DMS79 treated with DMSO at 0.1 percent for 48 hours (cell line): ENCODE measurements around the gene CPED1.
"Not testable (repeated sequence)": the region's sequence is repeated elsewhere in the genome, so short reads cannot be mapped to it uniquely, and the experiment has no call there.

Source experiments
- DNase-seq: peaks from one replicate; lab custom pipeline; 2025; lab: John Stamatoyannopoulos, UW

Gene CPED1

DNA sequence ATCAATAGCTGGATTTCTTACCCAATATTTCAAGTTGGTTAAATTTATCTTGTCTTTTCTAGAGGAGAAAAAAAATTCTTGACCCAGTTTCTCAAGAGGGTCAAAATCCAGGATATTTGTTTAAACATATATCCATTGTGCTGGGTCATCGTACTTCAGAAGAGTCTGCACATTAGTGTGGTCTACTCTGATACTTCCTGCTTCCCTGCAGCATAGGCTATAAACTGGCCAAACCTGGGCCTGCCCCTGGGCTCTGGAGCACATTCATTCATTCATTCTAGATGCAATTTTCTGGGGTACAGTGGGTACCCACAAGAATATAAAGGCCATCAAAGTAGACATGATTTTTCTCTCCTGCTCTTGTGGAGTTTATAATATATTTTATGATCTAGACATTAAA, 198.2 kb downstream of the CPED1 start:
- no peak for DNase-seq

DNA sequence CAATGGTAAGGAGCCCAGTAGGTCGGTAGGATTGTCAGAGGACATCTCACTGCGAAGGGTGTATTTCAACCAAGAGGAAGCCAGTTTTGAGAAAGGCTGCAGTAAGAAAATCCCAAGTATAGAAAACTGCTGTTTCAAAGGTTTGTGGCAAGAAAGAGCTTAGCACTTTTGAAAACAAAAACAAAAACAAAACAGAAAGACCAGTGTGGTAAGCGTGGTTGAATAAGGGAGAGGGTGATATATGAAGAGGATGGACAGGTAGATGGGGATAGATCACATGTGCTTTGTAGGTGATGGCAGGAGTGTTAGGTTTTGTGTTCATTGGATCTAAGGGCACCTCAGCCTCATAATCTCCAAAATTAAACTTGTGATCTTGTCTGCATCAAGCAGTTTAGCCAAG, 198.7 kb downstream of the CPED1 start:
- no peak for DNase-seq

DNA sequence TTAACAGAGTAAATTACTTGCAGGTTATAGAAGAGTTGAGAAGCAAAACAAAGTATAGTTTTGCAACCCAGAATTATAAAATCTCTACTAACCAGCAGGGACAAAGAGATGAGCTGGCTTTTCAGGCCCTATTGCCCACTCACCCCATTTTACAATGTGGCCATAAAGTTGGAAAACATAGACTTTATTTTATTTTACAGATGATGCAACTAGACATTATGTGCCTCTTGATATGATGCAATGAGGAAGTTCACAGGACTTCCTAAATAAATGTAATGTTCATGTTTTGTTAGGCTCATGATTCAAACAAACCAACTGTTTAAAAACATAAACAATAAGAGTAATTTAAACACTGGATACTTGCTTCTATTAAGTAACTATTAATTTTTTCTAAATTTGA, 199.2 kb downstream of the CPED1 start:
- no peak for DNase-seq

DNA sequence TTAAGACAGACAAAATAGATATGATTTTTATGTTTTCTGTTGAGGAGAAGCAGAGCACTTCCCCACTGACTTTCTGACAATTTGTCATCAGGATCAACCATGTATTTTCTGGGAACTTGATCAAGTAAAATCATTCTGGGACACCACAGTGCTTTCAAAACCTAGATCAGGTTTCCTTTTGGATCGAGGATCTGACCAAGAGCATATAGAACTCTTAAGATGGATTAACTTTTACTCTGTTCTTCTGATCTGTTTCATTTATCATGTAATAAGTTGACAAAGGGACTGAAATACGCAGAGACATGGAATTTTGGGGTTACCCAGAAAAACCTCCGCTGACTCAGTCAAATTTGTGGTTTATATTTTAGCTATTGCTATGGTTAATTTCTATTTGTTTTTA, 204.3 kb downstream of the CPED1 start:
- DNase-seq = no peak

DNA sequence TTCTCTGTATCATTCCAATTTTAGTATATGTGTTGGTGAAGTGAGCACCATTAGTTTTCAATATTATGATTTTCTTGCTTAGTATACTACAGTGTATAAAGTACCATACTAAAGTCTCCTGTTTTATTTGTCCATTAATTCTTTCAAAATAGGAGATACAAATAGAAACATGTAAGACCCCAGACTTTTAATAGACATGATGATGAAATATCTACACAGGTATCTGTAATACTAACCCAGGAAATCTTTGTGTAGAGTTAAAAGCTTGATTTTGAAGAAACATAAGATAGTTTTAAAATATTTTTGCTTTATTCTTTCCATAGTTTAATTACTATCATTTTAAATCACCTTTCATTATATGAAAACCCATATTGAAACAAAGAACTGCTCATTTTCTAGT, 206.5 kb downstream of the CPED1 start:
- no peak for DNase-seq

DNA sequence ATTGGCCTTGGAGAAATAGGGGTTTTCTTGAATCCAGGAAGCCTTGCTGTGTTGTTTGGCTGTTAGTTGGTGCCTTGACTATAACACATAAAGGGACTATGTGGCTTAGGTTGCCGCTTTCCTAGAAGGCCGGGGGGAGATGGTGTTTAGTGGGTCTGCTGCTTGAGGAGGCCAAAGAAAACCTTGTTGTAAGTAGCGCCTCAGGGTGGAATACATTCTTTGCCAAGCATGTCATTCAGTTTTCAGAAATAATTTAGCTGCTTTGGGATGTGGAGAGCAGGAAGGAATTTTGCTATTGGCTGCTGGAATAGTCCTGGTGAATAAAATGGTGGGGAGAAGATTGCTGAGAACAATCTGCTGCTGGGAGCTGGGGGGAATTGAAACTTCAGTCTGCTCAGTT, 207.4 kb downstream of the CPED1 start:
- DNase-seq = no peak

DNA sequence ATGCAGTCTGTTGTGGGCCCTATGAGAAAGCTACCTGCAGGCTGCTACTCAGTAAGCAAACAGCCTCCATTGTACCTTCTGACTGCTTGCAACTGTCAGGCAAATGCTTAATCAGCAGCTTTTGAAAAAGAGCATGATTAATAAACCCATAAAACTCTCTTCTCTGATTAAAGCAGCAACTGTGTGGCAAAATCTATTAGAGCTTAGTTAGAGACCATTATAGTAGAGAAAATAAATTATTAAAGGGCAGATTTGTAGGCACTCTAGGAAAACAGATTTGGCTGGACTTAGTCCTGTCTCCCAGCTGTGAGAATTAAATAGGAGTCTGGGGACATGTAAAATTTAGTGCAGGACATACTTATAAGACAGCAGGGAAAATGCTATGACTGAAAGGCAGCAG, 207.8 kb downstream of the CPED1 start:
- no peak for DNase-seq

DNA sequence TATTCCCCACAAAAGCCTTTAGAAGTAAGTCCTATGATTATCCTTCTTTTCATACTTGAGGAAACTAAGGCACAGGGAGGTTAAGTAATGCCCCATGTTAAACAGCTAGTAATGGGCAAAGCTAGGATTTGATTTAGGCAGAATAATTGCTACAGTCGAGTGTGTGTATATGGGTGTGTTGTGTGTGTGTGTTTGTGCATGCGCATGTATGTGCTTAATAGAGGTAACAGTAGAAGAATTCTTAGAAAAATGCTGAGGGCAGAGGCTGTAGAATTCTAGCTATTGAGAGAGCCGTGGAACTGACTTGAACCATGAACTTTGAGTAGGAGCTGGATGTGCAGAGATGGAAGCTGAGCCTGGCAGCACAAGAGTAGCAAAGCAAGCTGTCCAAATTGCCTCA, 208.9 kb downstream of the CPED1 start:
- DNase-seq = no peak

DNA sequence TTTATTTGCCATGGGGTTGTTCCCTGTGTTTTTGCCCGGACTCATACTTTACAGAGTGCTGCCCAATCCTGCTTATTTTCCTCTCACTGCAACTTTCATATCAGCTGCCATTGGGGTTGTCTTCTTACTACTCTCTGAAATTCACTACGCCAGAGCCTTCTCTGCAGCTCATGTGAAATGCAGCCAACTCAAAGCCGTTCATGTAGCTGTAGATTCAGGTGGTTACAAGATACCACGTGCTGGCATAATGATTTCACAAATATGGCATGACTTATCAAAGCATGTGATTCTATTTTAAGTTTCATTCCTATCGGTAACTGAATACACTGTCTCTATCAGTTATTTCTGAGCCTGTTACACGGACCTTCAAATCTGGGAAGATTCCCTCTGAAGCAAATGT, 210.0 kb downstream of the CPED1 start:
- DNase-seq = no peak

DNA sequence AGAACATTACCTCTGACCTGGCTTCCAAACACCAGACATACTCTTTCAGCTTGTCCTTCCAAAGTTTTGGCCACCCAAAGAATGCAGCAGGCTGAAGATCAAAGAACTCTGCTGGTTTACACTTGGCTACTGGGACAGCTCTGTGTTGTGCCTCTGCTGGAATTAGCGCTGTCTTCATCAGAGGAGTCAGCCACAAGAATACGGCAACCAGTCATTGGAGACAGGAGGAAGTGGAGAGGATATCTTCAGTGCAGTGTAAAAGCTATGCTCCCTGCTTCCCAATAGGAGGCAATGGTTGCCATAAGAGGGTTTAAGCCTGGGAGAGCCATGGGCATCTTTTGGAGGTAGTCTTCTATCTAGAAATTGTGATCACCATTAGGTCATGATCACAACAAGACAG, 213.6 kb downstream of the CPED1 start:
- no peak for DNase-seq

DNA sequence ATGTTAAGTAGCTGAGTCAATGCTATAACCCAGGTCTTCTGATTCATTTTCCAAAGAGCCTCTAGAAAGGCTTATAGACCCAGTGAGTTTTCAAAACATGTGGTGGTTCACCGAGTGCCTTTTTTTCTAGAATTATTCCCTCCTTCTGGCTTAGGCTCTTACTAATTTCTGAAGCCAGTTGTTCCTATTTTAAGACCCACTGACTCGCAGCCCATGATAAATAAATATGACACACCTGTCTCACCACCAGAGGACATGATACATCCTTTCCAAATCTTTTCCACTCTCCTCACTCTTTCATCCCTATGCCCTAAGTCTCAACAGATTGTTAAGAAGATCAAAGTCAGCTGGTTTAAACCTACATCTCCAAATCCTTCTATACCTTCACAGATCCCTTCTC, 214.3 kb downstream of the CPED1 start:
- no peak for DNase-seq

DNA sequence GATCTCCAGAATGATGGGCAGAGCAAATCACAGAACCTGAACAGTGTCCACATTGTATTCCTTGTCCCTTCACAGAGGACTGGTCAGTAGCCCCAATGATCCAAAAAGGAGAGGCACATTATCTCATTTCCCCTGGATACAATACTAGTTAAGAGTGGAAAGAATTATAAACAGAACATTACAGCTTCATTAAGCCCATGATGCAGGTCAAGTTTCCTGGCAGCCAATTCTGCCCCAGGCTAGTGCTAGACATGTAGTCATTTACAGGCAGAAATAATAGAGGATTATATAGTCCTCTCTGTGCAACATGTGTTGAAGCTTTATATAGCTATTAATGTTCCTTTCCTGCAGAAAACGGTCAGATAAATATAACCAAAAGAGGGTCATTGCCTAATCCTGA, 216.0 kb downstream of the CPED1 start:
- no peak for DNase-seq

DNA sequence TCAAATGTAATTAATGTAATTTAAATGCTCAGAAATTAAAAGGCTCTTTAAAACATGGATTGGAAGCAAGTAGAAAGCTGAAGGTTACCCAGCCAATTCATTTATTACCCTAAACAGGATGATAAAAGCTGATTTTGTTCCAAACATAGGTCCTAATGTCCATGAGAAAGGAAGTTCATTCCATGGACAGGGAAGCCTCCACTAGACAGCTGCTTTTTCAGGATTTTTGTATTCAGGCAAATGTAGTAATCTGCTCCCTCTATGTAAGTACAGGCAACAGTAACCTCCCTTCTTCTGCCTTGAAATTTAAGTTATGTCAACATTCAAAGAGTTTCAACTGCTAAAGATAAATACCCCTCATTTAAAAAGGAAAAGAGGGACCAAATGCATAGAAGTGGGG, 217.3 kb downstream of the CPED1 start:
- DNase-seq = no peak

DNA sequence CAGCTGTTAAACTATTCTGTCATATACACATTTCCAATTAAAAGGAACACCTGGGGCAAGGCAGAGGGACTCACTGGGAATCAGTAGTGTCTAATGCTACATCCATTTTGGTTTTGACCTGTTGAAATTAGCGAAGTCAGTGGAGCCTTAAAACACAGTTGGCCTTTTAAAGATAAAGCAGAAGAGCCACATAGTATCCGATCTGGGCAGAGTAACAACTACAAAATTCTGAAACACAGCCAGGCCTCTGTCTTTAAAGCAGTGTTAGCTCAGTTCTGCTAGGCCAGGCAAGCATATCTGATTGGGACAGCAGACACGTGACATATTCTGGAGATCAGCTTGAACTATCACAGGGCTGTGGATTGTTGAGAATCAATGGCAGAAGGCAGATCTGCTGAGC, 222.7 kb downstream of the CPED1 start:
- no peak for DNase-seq

DNA sequence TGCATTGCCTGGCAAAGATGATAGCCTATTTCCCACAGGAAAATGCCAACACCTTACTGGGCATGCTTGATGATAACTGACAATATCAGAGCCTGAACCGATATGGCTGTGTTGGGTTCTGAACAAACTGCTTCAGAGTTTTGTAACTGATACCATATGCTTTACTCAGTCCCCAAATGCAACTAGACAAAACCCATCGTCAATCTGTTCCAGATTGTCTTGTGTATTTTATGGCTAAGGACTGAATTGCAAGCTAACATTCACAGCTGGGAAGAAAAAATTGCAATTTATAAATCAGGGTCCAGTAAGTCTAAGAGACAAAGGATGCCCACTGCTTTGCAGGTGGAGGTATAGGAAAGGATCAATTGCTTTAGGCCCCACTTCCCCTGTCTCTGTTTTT, 223.5 kb downstream of the CPED1 start:
- no peak for DNase-seq

DNA sequence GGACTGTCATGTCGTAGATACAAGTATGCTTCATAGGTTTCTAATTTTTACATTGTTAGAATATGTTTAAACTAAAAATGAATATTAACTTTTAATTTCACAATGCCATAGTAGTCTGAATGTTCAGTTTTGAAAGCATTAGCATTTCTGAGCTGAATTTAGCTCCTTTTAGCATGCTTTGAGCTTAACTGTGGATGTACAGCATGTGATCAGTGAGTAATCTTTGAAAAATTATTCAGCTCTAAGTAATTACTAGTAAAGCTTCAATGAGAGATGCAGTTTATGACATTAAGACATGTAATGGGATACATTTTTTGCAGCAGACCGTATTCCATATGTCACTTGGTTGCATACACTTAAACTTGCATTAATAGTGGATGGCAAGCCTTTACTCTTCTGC, 226.1 kb downstream of the CPED1 start:
- no peak for DNase-seq

DNA sequence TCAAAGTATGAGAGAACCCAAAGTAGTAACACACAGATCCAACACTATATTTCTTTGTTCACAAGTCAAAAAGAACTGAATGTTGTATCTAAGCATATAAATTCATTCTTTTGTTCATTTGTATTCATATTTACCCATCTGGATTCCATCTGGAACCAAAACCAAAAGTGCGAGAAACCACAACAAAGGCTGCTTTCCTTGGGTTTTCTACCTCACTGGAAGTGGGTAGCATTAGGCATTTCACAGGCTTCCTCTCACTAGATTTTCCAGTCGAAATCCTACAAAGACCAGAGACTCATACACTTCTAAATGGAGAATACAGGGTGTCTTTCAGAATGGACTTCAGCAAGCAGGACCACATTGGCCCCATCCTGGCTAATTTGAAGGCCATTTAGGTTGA, 230.5 kb downstream of the CPED1 start:
- no peak for DNase-seq

DNA sequence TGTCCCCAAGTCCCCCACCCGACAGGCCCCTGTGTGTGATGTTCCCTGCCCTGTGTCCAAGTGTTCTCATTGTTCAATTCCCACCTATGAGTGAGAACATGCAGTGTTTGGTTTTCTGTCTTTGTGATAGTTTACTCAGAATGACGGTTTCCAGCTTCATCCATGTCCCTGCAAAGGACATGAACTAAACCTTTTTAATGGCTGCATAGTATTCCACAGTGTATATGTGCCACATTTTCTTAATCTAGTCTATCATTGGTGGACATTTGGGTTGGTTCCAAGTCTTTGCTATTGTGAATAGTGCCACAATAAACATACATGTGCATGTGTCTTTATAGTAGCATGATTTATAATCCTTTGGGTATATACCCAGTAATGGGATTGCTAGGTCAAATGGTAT, 232.6 kb downstream of the CPED1 start:
- not testable (repeated sequence) for DNase-seq

DNA sequence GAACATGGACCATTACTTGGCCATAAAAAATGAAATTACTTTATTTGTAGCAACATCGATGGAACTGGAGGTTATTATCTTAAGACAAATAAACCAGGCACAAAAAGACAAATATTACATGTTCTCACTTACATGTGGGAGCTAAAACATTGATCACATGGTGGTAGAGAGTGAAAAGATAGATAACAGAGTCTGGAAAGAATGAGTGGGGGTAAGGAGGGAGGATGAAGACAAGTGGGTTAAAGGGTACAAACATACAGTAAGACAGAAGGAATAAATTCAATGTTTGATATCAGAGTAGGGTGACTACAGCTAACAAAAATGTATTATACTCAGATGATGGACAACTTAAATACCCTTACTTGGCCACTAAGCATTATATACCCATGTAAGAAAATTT, 240.3 kb downstream of the CPED1 start:
- no peak for DNase-seq

DNA sequence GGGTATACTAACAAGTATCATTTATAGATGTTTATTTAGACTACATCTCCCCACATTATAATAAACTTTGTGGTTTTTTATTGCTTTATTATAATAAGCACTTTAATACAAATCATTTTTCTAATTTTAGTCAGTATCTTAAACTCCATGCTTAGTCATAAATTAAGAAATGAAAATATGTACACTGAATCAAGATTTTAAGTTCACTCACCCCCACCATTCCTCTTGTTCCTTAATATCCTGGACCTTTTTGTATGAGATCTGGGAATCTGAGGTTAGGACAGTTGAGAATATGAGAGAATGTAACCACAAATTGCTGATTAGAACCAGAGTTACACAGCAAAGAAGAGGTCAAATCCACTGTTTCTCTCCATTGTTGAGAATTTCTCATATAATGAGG, 246.7 kb downstream of the CPED1 start:
- DNase-seq = no peak

DNA sequence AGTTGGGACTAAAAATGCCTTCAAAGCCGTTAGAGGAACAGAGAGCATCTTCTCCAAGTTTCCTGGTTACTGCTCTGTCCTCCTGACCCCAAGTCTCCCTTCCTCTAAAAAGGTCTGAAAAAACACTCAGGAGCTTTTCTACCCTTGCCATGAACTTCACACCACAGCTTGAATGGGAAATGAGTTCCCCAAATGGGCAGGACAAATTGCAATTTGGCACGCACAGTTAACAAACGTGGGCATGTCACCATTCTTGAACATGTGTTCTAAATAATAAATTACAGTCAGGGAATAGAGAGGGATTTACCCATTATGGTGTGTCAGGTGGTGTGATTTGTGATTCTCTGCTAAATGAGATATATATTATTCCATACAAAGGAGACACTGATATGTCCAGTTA, 249.1 kb downstream of the CPED1 start:
- DNase-seq = no peak

DNA sequence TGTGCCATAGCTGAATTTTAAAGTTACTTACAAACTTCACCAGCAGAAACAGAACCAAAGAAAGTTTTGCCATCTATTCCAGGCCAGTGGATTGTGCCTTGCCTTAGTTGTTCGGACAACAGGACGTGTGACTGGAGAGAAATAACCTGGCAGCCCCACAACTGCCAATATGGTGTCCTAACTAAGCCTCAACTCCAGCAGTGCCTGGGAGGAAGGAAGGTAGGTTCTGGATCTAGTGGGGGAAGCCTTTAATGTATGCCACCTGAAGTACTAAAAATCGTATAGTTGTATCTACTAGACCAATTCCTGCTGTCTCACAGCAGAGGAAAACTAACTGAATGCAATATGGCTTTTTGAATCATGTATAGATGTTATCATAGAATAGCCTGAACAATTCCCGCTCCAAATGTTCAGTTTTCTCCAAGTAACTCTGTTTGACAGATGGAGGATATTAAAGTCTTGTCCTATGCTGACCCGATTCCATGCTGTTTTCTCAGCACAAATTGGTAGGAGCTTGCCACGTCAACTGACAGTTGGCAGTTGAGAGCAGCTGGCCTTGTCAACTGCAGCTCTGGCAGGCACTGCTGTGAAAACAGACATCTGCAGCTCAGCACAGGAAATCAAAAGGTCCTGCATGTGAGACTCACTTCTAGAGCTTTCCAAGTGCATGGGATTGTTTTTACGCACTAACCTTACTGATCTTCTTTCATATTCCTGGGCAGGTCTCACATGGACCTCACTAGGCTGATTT, 255.8 kb downstream of the CPED1 start:
- no peak for DNase-seq

DNA sequence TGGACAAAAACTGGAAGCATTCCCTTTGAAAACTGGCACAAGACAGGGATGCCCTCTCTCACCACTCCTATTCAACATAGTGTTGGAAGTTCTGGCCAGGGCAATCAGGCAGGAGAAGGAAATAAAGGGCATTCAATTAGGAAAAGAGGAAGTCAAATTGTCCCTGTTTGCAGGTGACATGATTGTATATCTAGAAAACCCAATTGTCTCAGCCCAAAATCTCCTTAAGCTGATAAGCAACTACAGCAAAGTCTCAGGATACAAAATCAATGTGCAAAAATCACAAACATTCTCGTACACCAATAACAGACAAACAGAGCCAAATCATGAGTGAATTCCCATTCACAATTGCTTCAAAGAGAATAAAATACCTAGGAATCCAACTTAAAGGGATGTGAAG, 262.9 kb downstream of the CPED1 start:
- not testable (repeated sequence) for DNase-seq

DNA sequence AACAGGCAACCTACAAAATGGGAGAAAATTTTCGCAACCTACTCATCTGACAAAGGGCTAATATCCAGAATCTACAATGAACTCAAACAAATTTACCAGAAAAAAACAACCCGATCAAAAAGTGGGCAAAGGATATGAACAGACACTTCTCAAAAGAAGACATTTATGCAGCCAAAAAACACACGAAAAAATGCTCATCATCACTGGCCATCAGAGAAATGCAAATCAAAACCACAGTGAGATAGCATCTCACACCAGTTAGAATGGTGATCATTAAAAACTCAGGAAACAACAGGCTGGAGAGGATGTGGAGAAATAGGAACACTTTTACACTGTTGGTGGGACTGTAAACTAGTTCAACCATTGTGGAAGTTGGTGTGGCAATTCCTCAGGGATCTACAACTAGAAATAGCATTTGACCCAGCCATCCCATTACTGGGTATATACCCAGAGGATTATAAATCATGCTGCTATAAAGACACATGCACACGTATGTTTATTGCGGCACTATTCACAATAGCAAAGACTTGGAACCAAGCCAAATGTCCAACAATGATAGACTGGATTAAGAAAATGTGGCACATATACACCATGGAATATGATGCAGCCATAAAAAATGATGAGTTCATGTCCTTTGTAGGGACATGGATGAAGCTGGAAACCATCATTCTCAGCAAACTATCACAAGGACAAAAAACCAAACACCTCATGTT, 264.2 kb downstream of the CPED1 start:
- not testable (repeated sequence) for DNase-seq
